HFFc6 (cell line): ENCODE results near the gene SEL1L2. TPM values are rescaled to one million over a fixed set of nuclear protein-coding genes. Genes with fewer than 3 reads are reported as not detected.

Experiments used
- DNase-seq: peaks from one replicate; pipeline ENCODE4 v3.0.0-alpha.2; 2018
- H3K27ac Mint-ChIP-seq: 2 replicates; pipeline ENCODE4 v1.8.0; 2020; ENCODE audit warnings: mild to moderate bottlenecking, mixed read lengths
- H3K27me3 Mint-ChIP-seq: 2 replicates; pipeline ENCODE4 v1.8.0; 2021; ENCODE audit warnings: mild to moderate bottlenecking, moderate library complexity, mixed read lengths; ENCODE audit not compliant: insufficient read depth
- H3K36me3 Mint-ChIP-seq: 2 replicates; pipeline ENCODE4 v1.8.0; 2021; ENCODE audit warnings: low read depth, mixed read lengths
- H3K4me1 Mint-ChIP-seq: 2 replicates; pipeline ENCODE4 v1.8.0; 2020; ENCODE audit warnings: low read depth, mixed read lengths
- H3K4me3 Mint-ChIP-seq: 2 replicates; pipeline ENCODE4 v1.8.0; 2020; ENCODE audit warnings: mild to moderate bottlenecking, moderate library complexity, mixed read lengths
- H3K9me3 Mint-ChIP-seq: 2 replicates; pipeline ENCODE4 v1.8.0; 2020; ENCODE audit warnings: mild to moderate bottlenecking, mixed read lengths
- CTCF ChIP-seq: fragments of 200-600 bp; sonication (generic); IDR thresholded peaks from 2 replicates; pipeline ENCODE4 v1.5.0; 2021; ENCODE audit warnings: antibody characterized with exemption, mild to moderate bottlenecking
- total RNA-seq, 6 experiments: library from RNA; stranded (reverse); fragmentation: NEBNext Ultra II Directional; extraction: Animal tissue kit (Norgen Biotek cat#: 25700); gene quantifications; 2 replicates in 1 of 6; 3 replicates in 5 of 6; pipeline ENCODE4 v1.2.3, GENCODE V29; 2021

SEL1L2 gene
- total RNA-seq, 6 experiments from 2014 or later = 0.85 TPM; not detected in 5

- H3K27ac Mint-ChIP-seq = no peak overlapping the region; the same call in 1 of the 2 replicates
- TF ChIP-seq CTCF = peak; percentile 36; the same call in 1 of the 2 replicates
- DNase-seq = no peak
- peaks cover 6% of the 10 kb centered on the region for H3K36me3 Mint-ChIP-seq
- no peaks in the 10 kb centered on the region for H3K9me3 Mint-ChIP-seq
- H3K4me1 Mint-ChIP-seq = peaks cover 12% of the 10 kb centered on the region; the same call in 1 of the 2 replicates
- no peaks in the 10 kb centered on the region for H3K27me3 Mint-ChIP-seq
- no peak overlapping the region for H3K4me3 Mint-ChIP-seq
Observed at GRCh38 chr20:13822459-13822858, 168.0 kb downstream of the SEL1L2 start.

GRCh38 chr20:13821876-13822275, 168.5 kb downstream of the SEL1L2 start:
- H3K9me3 Mint-ChIP-seq = no peaks in the 10 kb centered on the region
- H3K27me3 Mint-ChIP-seq = no peaks in the 10 kb centered on the region
- peak overlapping the region; percentile 60; the same call in 1 of the 2 replicates for H3K27ac Mint-ChIP-seq
- peaks cover 18% of the 10 kb centered on the region for H3K4me1 Mint-ChIP-seq
- no peak overlapping the region for H3K4me3 Mint-ChIP-seq
- no peak for TF ChIP-seq CTCF
- H3K36me3 Mint-ChIP-seq = peaks cover 8% of the 10 kb centered on the region
- peak; percentile 29 for DNase-seq

GRCh38 chr20:13819885-13820645, 170.3 kb downstream of the SEL1L2 start:
- peaks cover 8% of the 10 kb centered on the region for H3K36me3 Mint-ChIP-seq
- peaks cover 26% of the 10 kb centered on the region for H3K4me1 Mint-ChIP-seq
- no peak overlapping the region for H3K27ac Mint-ChIP-seq
- peak; percentile 53 for DNase-seq
- H3K4me3 Mint-ChIP-seq = no peak overlapping the region
- no peaks in the 10 kb centered on the region for H3K27me3 Mint-ChIP-seq
- no peaks in the 10 kb centered on the region for H3K9me3 Mint-ChIP-seq
- TF ChIP-seq CTCF = peak; percentile 88

- Mint-ChIP-seq H3K4me3 (no peak overlapping the region), H3K27me3 (no peaks in the 10 kb centered on the region), H3K27ac (no peak overlapping the region), H3K9me3 (no peaks in the 10 kb centered on the region), H3K36me3 (peaks cover 8% of the 10 kb centered on the region), H3K4me1 (peaks cover 23% of the 10 kb centered on the region)
- TF ChIP-seq CTCF = no peak
- peak; percentile 7 for DNase-seq
Observed at GRCh38 chr20:13817342-13817741, 173.1 kb downstream of the SEL1L2 start.

- no peak for DNase-seq
- Mint-ChIP-seq H3K4me3 (no peak overlapping the region), H3K9me3 (no peaks in the 10 kb centered on the region)
Observed at GRCh38 chr20:13816757-13817156, 173.7 kb downstream of the SEL1L2 start.

More at GRCh38 chr20:13816757-13817156, 173.7 kb downstream of the SEL1L2 start:
- peaks cover 8% of the 10 kb centered on the region for H3K36me3 Mint-ChIP-seq
- no peak for TF ChIP-seq CTCF
- no peaks in the 10 kb centered on the region for H3K27me3 Mint-ChIP-seq
- peaks cover 17% of the 10 kb centered on the region for H3K4me1 Mint-ChIP-seq
- H3K27ac Mint-ChIP-seq = peak overlapping the region; percentile 14
